Neural cell (in vitro differentiated cells): ENCODE results near the gene FBXO7. TPM values are rescaled to one million over a fixed set of nuclear protein-coding genes. Genes with fewer than 3 reads are reported as not detected.

Experiments
- H2AFZ ChIP-seq: fragments of 200-600, 300-800 bp; sonication (generic), shearing (Covaris generic); 2 replicates; pipeline ENCODE4 v1.6.0; 2014; ENCODE audit warnings: low read depth, mild to moderate bottlenecking, antibody characterized with exemption, low read length, moderate library complexity
- H3F3A ChIP-seq: fragments of 200-600 bp; shearing (Covaris generic); 2 replicates; pipeline ENCODE4 v1.6.1; 2016; ENCODE audit warnings: mild to moderate bottlenecking, moderate library complexity, mixed read lengths, antibody characterized with exemption, low read length; ENCODE audit not compliant: insufficient read depth, poor library complexity, severe bottlenecking
- H3K27ac ChIP-seq: fragments of 200-600, 300-800 bp; sonication (generic), shearing (Covaris generic); 2 replicates; pipeline ENCODE4 v1.5.1; 2014; ENCODE audit warnings: mild to moderate bottlenecking, low read length, moderate library complexity
- H3K27me3 ChIP-seq: fragments of 300-800, 200-600 bp; sonication (generic), shearing (Covaris generic); 2 replicates; pipeline ENCODE4 v1.6.0; 2014; ENCODE audit warnings: mild to moderate bottlenecking, low read depth, low read length, moderate library complexity; ENCODE audit not compliant: insufficient read depth
- H3K36me3 ChIP-seq: fragments of 300-800, 200-600 bp; sonication (generic), shearing (Covaris generic); 2 replicates; pipeline ENCODE4 v1.5.1; 2014; ENCODE audit warnings: mild to moderate bottlenecking, antibody characterized with exemption, low read length, moderate library complexity; ENCODE audit not compliant: insufficient read depth
- H3K4me2 ChIP-seq: fragments of 300-800, 200-600 bp; sonication (generic), shearing (Covaris generic); 2 replicates; pipeline ENCODE4 v1.6.0; 2014; ENCODE audit warnings: mild to moderate bottlenecking, low read length
- H3K4me3 ChIP-seq: fragments of 300-800, 200-600 bp; sonication (generic), shearing (Covaris generic); 2 replicates; pipeline ENCODE4 v1.5.1; 2014; ENCODE audit warnings: mild to moderate bottlenecking, low read length, moderate library complexity
- H3K79me2 ChIP-seq: fragments of 200-600 bp; shearing (Covaris generic); replicated peaks from 2 replicates; pipeline ENCODE4 v1.6.0; 2014; ENCODE audit warnings: mild to moderate bottlenecking, low read length, moderate library complexity; ENCODE audit not compliant: insufficient read depth
- H3K9ac ChIP-seq: fragments of 300-800, 200-600 bp; sonication (generic), shearing (Covaris generic); 2 replicates; pipeline ENCODE4 v1.6.1; 2016; ENCODE audit warnings: mild to moderate bottlenecking, low read length, mixed read lengths
- H3K9me2 ChIP-seq: fragments of 200-600 bp; shearing (Covaris generic); 2 replicates; pipeline ENCODE4 v1.6.1; 2016; ENCODE audit warnings: mild to moderate bottlenecking, low read length, mixed read lengths; ENCODE audit not compliant: insufficient read depth
- H3K9me3 ChIP-seq: fragments of 200-600, 300-800 bp; sonication (generic), shearing (Covaris generic); 2 replicates; pipeline ENCODE4 v1.6.1; 2016; ENCODE audit warnings: mild to moderate bottlenecking, mixed run types, low read length, moderate library complexity, mixed read lengths
- H4K20me1 ChIP-seq: fragments of 200-600 bp; shearing (Covaris generic); 2 replicates; pipeline ENCODE4 v1.6.1; 2016; ENCODE audit warnings: mild to moderate bottlenecking, mixed run types; ENCODE audit not compliant: insufficient read depth
- CTCF ChIP-seq: fragments of 450-650 bp; IDR thresholded peaks from 2 replicates; pipeline ENCODE4 v1.5.1; 2014; ENCODE audit warnings: antibody characterized with exemption, mild to moderate bottlenecking, moderate library complexity; ENCODE audit not compliant: poor library complexity, severe bottlenecking
- EP300 ChIP-seq: fragments of 450-650 bp; conservative IDR thresholded peaks from 2 replicates; pipeline ENCODE4 v1.6.1; 2014; ENCODE audit warnings: antibody characterized with exemption, mild to moderate bottlenecking, moderate library complexity; ENCODE audit not compliant: poor library complexity, severe bottlenecking
- EZH2 ChIP-seq: fragments of 200-600, 300-800 bp; shearing (Covaris generic), sonication (generic); IDR thresholded peaks from 2 replicates; pipeline ENCODE4 v1.6.1; 2014; ENCODE audit warnings: antibody characterized with exemption, low read length, borderline replicate concordance, mild to moderate bottlenecking; ENCODE audit not compliant: insufficient read depth, poor library complexity, severe bottlenecking
- MXI1 ChIP-seq: fragments of 450-650 bp; conservative IDR thresholded peaks from 2 replicates; pipeline ENCODE4 v1.6.1; 2014; ENCODE audit warnings: antibody characterized with exemption, mild to moderate bottlenecking; ENCODE audit not compliant: poor library complexity, severe bottlenecking
- POLR2AphosphoS5 ChIP-seq: IDR thresholded peaks from 2 replicates; pipeline ENCODE4 v1.6.1; 2012
- RAD21 ChIP-seq: fragments of 450-650 bp; conservative IDR thresholded peaks from 2 replicates; pipeline ENCODE4 v1.6.1; 2014; ENCODE audit warnings: antibody characterized with exemption, mild to moderate bottlenecking, moderate library complexity
- SMC3 ChIP-seq: fragments of 450-650 bp; conservative IDR thresholded peaks from 2 replicates; pipeline ENCODE4 v1.6.1; 2014; ENCODE audit warnings: antibody characterized with exemption, mild to moderate bottlenecking, moderate library complexity; ENCODE audit not compliant: poor library complexity
- TAF1 ChIP-seq: IDR thresholded peaks from 2 replicates; pipeline ENCODE4 v1.6.1; 2012; ENCODE audit warnings: low read depth
- polyA plus RNA-seq: library from polyadenylated mRNA; depleted of rRNA; stranded (reverse); fragments of >200 nt; gene quantifications from 2 replicates; pipeline ENCODE4 v1.2.3, GENCODE V29; 2014
- TF ChIP-seq, protein P1 (sequence below): IDR thresholded peaks from 2 replicates; pipeline ENCODE4 v1.6.1; 2012; ENCODE audit warnings: borderline replicate concordance

Gene FBXO7
- polyA plus RNA-seq, 1 donor from 2014 or later, result 51.2 TPM

DNA sequence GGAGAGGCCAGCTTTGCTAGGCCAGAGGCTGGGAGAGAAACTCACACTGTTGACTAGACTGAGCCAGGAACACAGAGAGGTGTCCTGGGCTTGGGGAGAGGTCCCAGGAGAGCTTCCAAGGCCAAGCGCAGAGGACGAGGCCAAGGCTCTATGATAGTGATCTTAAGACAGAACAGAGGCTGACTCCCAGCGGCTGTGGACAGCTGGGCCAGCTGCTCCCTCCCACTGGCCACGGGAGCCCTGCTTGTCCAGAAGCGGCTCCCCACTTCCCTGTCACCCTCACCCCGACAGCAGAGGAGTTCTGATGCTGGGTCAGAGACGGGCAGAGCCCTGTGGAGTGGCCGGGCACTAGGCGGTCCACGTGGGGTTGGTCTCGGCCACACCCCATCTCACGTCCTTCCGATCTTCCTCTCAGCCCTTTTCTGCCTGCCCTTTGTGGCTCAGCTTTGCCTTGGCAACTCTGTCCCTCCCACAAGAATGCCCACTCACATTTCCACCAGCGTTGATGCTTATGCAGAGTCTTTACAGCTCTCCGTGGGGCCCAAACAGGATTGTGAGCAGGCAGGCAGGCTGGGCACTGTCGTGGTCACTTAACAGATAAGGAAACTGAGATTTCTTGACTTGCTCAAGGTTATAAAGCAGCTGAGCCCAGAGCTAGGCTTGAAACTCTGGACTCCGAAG lies 68.2 kb downstream of the FBXO7 start:
- Histone ChIP-seq H3K4me2 (no peak overlapping the region), H3K79me2 (no peaks in the 10 kb centered on the region), H3F3A (no peaks in the 10 kb centered on the region), H3K9ac (no peak overlapping the region), H3K27me3 (no peaks in the 10 kb centered on the region), H3K9me2 (no peaks in the 10 kb centered on the region), H3K36me3 (no peaks in the 10 kb centered on the region), H3K27ac (no peak overlapping the region), H4K20me1 (no peaks in the 10 kb centered on the region), H3K4me3 (no peak overlapping the region), H3K9me3 (no peaks in the 10 kb centered on the region), H2AFZ (no peak overlapping the region)
- no peak for TF ChIP-seq SMC3
- no peak for TF ChIP-seq EP300
- no peak for TF ChIP-seq RAD21
- TF ChIP-seq POLR2AphosphoS5, result no peak
- no peak for TF ChIP-seq MXI1
- TF ChIP-seq CTCF, result no peak
- TF ChIP-seq TAF1, result no peak
- TF ChIP-seq EZH2, result no peak
- TF ChIP-seq, protein P1, sequence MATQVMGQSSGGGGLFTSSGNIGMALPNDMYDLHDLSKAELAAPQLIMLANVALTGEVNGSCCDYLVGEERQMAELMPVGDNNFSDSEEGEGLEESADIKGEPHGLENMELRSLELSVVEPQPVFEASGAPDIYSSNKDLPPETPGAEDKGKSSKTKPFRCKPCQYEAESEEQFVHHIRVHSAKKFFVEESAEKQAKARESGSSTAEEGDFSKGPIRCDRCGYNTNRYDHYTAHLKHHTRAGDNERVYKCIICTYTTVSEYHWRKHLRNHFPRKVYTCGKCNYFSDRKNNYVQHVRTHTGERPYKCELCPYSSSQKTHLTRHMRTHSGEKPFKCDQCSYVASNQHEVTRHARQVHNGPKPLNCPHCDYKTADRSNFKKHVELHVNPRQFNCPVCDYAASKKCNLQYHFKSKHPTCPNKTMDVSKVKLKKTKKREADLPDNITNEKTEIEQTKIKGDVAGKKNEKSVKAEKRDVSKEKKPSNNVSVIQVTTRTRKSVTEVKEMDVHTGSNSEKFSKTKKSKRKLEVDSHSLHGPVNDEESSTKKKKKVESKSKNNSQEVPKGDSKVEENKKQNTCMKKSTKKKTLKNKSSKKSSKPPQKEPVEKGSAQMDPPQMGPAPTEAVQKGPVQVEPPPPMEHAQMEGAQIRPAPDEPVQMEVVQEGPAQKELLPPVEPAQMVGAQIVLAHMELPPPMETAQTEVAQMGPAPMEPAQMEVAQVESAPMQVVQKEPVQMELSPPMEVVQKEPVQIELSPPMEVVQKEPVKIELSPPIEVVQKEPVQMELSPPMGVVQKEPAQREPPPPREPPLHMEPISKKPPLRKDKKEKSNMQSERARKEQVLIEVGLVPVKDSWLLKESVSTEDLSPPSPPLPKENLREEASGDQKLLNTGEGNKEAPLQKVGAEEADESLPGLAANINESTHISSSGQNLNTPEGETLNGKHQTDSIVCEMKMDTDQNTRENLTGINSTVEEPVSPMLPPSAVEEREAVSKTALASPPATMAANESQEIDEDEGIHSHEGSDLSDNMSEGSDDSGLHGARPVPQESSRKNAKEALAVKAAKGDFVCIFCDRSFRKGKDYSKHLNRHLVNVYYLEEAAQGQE, result no peak

DNA sequence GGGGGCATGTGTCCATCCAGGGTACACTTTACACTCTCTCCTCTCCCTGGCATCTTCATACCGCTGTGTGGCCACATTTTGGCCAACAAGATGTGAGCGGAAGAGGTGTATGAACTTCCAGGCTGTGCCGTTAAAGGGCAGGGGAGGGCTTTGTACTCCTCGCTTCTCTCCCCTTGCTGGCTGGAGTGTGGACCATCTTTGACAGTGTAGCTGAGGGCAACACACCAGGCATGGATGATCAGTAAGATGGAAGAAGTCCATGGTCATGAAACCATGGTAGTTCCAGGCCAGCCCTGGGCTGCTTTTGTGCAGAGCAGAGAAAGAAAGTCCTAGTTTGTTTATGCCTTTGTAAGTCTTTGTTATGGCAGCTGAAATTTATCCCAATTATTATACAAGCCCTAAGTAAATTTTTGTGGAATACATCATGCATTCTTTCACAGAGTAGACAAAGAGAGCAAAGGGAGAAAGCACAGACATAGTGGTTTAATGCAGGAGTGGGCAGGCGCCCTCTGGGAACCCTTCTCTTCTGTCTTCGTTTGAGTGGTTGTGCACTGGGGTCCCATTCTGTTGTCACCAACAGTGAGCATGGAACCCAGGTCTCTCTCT lies 70.4 kb downstream of the FBXO7 start:
- Histone ChIP-seq H3K79me2 (no peaks in the 10 kb centered on the region), H3K9me2 (no peaks in the 10 kb centered on the region), H3K9ac (no peak overlapping the region), H2AFZ (no peak overlapping the region), H3K4me2 (no peak overlapping the region), H3K4me3 (no peak overlapping the region), H3K9me3 (no peaks in the 10 kb centered on the region), H3K27me3 (no peaks in the 10 kb centered on the region), H3K36me3 (no peaks in the 10 kb centered on the region), H3K27ac (no peak overlapping the region), H4K20me1 (no peaks in the 10 kb centered on the region), H3F3A (no peaks in the 10 kb centered on the region)
- TF ChIP-seq RAD21, result no peak
- no peak for TF ChIP-seq SMC3
- no peak for TF ChIP-seq CTCF
- no peak for TF ChIP-seq EP300
- no peak for TF ChIP-seq POLR2AphosphoS5
- TF ChIP-seq, protein P1, result no peak
- no peak for TF ChIP-seq MXI1
- TF ChIP-seq TAF1, result no peak
- TF ChIP-seq EZH2, result no peak
